A549 (cell line): ENCODE results near the gene HDDC3. TPM values are rescaled to one million over a fixed set of nuclear protein-coding genes. Genes with fewer than 3 reads are reported as not detected.

Source experiments
- ATAC-seq, 2 experiments: fragments of 200-7000 bp in 1 of 2; fragments of >200 bp in 1 of 2; cut with Nextera tagmentation in 1 of 2; cut with Tn5 transposase in 1 of 2; 3 replicates each; pipeline versions ENCODE4 v1.8.0 to v1.9.1; 2018 to 2020; ENCODE audit warnings: mild to moderate bottlenecking in 1 of 2, moderate library complexity in 1 of 2
- CTCF ChIA-PET: fragments of 300-600 bp; sonication (Branson Sonifier 250); formaldehyde crosslinking; extraction: SDS; loops from one replicate; lab custom pipeline; 2021; ENCODE audit warnings: antibody characterized with exemption, inconsistent platforms; lab: Yijun Ruan, JAX
- POLR2A ChIA-PET: fragments of 350-600 bp; formaldehyde crosslinking; extraction: SDS; loops from one replicate; lab custom pipeline; 2021; ENCODE audit warnings: antibody characterized with exemption, inconsistent platforms; lab: Yijun Ruan, JAX
- DNase-seq, 2 experiments: peaks; one replicate each; pipeline versions ENCODE4 v3.0.0 to v3.0.0-alpha.2; 2011 to 2016; ENCODE audit warnings: low read depth in 1 of 2, low spot score in 1 of 2
- FAIRE-seq: peaks from 2 replicates; lab custom pipeline; 2011; peaks lifted over from hg19 to GRCh38; lab: Jason Lieb, UNC
- H3K27ac ChIP-seq, 2 experiments: fragments of >200 bp; sonication (Bioruptor Twin); formaldehyde crosslinking; 3 replicates each; pipeline ENCODE4 v1.5.1; 2016 to 2017
- H3K4me1 ChIP-seq: fragments of >200 bp; sonication (Bioruptor Twin); formaldehyde crosslinking; 3 replicates; pipeline ENCODE4 v1.6.1; 2016
- H3K4me2 ChIP-seq: fragments of >200 bp; sonication (Bioruptor Twin); formaldehyde crosslinking; 3 replicates; pipeline ENCODE4 v1.6.1; 2016
- H3K4me3 ChIP-seq: fragments of >200 bp; sonication (Bioruptor Twin); formaldehyde crosslinking; 3 replicates; pipeline ENCODE4 v1.5.1; 2016
- H3K9me3 ChIP-seq: fragments of >200 bp; sonication (Bioruptor Twin); formaldehyde crosslinking; 3 replicates; pipeline ENCODE4 v1.6.1; 2016
- BHLHE40 ChIP-seq: IDR thresholded peaks from 2 replicates; pipeline ENCODE4 v1.6.1; 2012; ENCODE audit warnings: low read depth, low read length, inconsistent platforms
- CEBPB ChIP-seq, 2 experiments: fragments of >200 bp in 1 of 2; sonication (Bioruptor Twin) in 1 of 2; formaldehyde crosslinking in 1 of 2; IDR thresholded peaks; 2 replicates each; pipeline ENCODE4 v1.6.1; 2012 to 2016
- E2F6 ChIP-seq: IDR thresholded peaks from 2 replicates; pipeline ENCODE4 v1.6.1; 2012; ENCODE audit warnings: low read depth, borderline replicate concordance
- EHF ChIP-seq: fragments of 250-450 bp; sonication (Bioruptor Pico); IDR thresholded peaks from 2 replicates; pipeline ENCODE4 v1.5.0; 2020; ENCODE audit warnings: mild to moderate bottlenecking
- ESRRA ChIP-seq: fragments of 150-350 bp; IDR thresholded peaks from 2 replicates; pipeline ENCODE4 v1.6.1; 2014; ENCODE audit warnings: mild to moderate bottlenecking, low read length, borderline replicate concordance
- FOXS1 ChIP-seq: fragments of 250-450 bp; sonication (Bioruptor Pico); IDR thresholded peaks from 2 replicates; pipeline ENCODE4 v1.5.0; 2020; ENCODE audit warnings: mild to moderate bottlenecking, moderate library complexity
- GATA3 ChIP-seq: IDR thresholded peaks from 2 replicates; pipeline ENCODE4 v1.6.1; 2012; ENCODE audit warnings: borderline replicate concordance
- HDAC2 ChIP-seq: fragments of 200-600 bp; sonication (generic); IDR thresholded peaks from 2 replicates; pipeline ENCODE4 v1.6.1; 2016
- HEYL ChIP-seq: fragments of 250-450 bp; sonication (Bioruptor Pico); IDR thresholded peaks from 2 replicates; pipeline ENCODE4 v1.8.0; 2021; ENCODE audit warnings: mild to moderate bottlenecking, moderate library complexity
- HMGXB4 ChIP-seq: fragments of 250-450 bp; sonication (Bioruptor Pico); IDR thresholded peaks from 2 replicates; pipeline ENCODE4 v1.5.0; 2021; ENCODE audit warnings: mild to moderate bottlenecking, moderate library complexity, borderline replicate concordance
- JUN ChIP-seq, 2 experiments: fragments of >200 bp; sonication (Bioruptor Twin); formaldehyde crosslinking; IDR thresholded peaks; 2 replicates in 1 of 2; 3 replicates in 1 of 2; pipeline ENCODE4 v1.6.1; 2016 to 2017
- JUNB ChIP-seq: fragments of >200 bp; sonication (Bioruptor Twin); formaldehyde crosslinking; IDR thresholded peaks from 2 replicates; pipeline ENCODE4 v1.6.1; 2016
- MAFK ChIP-seq: fragments of 450-650 bp; IDR thresholded peaks from 2 replicates; pipeline ENCODE4 v1.6.1; 2014; ENCODE audit not compliant: partially characterized antibody
- NFE2L2 ChIP-seq: fragments of 150-350 bp; conservative IDR thresholded peaks from 2 replicates; pipeline ENCODE4 v1.6.1; 2014; ENCODE audit warnings: low read length
- NR3C1 ChIP-seq: fragments of >200 bp; sonication (Bioruptor Twin); formaldehyde crosslinking; IDR thresholded peaks from 3 replicates; pipeline ENCODE4 v1.6.1; 2017
- POLR2AphosphoS2 ChIP-seq: conservative IDR thresholded peaks from 2 replicates; pipeline ENCODE4 v1.6.1; 2012; ENCODE audit warnings: low read length, improper control_type of control experiment, inconsistent platforms
- RARB ChIP-seq: fragments of 250-450 bp; sonication (Bioruptor Pico); IDR thresholded peaks from 2 replicates; pipeline ENCODE4 v1.8.0; 2021; ENCODE audit warnings: mild to moderate bottlenecking, moderate library complexity
- TFCP2L1 ChIP-seq: fragments of 250-450 bp; sonication (Bioruptor Pico); IDR thresholded peaks from 2 replicates; pipeline ENCODE4 v1.5.0; 2021; ENCODE audit warnings: mild to moderate bottlenecking
- USF2 ChIP-seq: fragments of 450-650 bp; IDR thresholded peaks from 2 replicates; pipeline ENCODE4 v1.6.1; 2014; ENCODE audit warnings: antibody characterized with exemption
- ZC3H11A ChIP-seq: fragments of 450-650 bp; IDR thresholded peaks from 2 replicates; pipeline ENCODE4 v1.6.1; 2014; ENCODE audit warnings: antibody characterized with exemption, mild to moderate bottlenecking
- ZFP36 ChIP-seq: fragments of 450-650 bp; IDR thresholded peaks from 2 replicates; pipeline ENCODE4 v1.6.1; 2014; ENCODE audit warnings: borderline replicate concordance; ENCODE audit not compliant: partially characterized antibody
- ZSCAN20 ChIP-seq: fragments of 250-450 bp; sonication (Bioruptor Pico); IDR thresholded peaks from 2 replicates; pipeline ENCODE4 v1.8.0; 2022; ENCODE audit warnings: mild to moderate bottlenecking, moderate library complexity
- WGBS: methylation state at CpG from one replicate; pipeline ENCODE4 v1.1.6; 2017; ENCODE audit errors: missing lambda C conversion rate; 5-methylcytosine and 5-hydroxymethylcytosine counted together
- polyA plus RNA-seq, 4 experiments: library from polyadenylated mRNA; depleted of rRNA in 3 of 4; stranded (reverse); fragments of >200 nt; fragmentation: RNase III in 1 of 4; extraction: RNeasy Plus Mini Kit Qiagen cat#74134 plus additional on column Dnase treatment in 1 of 4; gene quantifications; 2 replicates in 3 of 4; 3 replicates in 1 of 4; pipeline ENCODE4 v1.2.3, GENCODE V29; 2011 to 2017
- TF ChIP-seq, protein P1 (sequence below): fragments of 150-350 bp; IDR thresholded peaks from 2 replicates; pipeline ENCODE4 v1.6.1; 2014; ENCODE audit warnings: low read depth, mild to moderate bottlenecking, low read length

Gene HDDC3
- polyA plus RNA-seq, 2 of the 4 experiments (the other 2 are of a cell fraction), result 26.1 to 31.9 TPM

GRCh38 chr15:90939756-90940155, 7.4 kb upstream of the HDDC3 start (continued):
- TF ChIP-seq FOXS1 (CRISPR knock-in tag) (no peak), ZC3H11A (no peak), CEBPB (IDR thresholded peaks at IDR 0.05) (no peak)

DNA sequence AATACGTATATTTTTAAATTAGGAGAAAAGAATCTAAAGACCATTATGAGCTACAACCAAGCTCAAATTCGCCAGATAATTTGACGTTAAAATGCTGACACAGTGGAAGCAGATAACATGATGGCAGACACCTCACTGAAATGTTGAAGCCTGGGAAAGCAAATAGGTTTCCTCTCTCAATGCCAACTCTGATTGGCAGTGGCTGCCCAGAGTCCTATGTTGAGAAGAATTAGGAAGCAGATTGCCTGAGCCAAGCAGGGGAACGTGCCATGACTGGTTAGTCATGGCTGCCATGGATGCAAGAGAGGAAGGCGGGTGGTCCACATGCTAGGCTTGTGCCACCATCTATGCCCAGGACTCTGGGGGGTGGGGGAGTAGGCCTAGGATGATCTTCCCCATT, 5.9 kb upstream of the HDDC3 start:
- FAIRE-seq (no peak), ATAC-seq (no peak), DNase-seq (no peak)
- POLR2A ChIA-PET, result no interaction called here
- H3K9me3 ChIP-seq, result no peaks in the 10 kb centered on the region
- H3K4me2 ChIP-seq, result no peak overlapping the region
- TF ChIP-seq ZFP36 (no peak), HMGXB4 (no peak), MAFK (peak; percentile 50), ESRRA (no peak)
- TF ChIP-seq, protein P1, sequence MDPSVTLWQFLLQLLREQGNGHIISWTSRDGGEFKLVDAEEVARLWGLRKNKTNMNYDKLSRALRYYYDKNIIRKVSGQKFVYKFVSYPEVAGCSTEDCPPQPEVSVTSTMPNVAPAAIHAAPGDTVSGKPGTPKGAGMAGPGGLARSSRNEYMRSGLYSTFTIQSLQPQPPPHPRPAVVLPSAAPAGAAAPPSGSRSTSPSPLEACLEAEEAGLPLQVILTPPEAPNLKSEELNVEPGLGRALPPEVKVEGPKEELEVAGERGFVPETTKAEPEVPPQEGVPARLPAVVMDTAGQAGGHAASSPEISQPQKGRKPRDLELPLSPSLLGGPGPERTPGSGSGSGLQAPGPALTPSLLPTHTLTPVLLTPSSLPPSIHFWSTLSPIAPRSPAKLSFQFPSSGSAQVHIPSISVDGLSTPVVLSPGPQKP, result no peak
- CTCF ChIA-PET, result interaction anchor here (1.6 to 16.4 kb wide), 2 partner anchors 14 to 35 kb away, joined by 4 to 536 read pairs; partner anchors contain the start of genes MAN2A2 and RCCD1
- WGBS, result 92% methylated on average over 5 of the region's 5 CpGs
- no peak overlapping the region for H3K27ac ChIP-seq
- H3K4me3 ChIP-seq, result no peak overlapping the region
- H3K4me1 ChIP-seq, result peaks cover 16% of the 10 kb centered on the region

DNA sequence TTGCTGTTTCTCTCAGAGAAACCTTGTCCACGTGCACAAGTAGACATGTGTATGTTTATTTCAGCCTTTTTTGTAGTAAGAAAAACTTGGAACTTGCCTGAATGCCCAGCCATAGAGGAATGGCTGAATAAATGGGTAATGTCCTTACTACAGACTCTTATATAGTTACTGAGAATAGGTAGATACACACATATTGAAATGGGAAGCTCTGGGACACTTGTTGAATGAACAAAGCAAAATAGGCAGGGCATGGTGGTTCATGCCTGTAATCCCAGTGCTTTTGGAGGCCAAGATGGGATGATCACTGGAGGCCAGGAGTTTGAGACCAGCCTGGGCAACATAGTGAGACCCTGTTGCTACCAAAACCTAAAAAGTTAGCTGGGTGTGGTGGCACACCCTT, 4.5 kb upstream of the HDDC3 start:
- TF ChIP-seq GATA3 (no peak), RARB (no peak), MAFK (no peak), E2F6 (no peak), POLR2AphosphoS2 (no peak), NR3C1 (no peak), BHLHE40 (no peak), FOXS1 (CRISPR knock-in tag) (no peak), JUNB (no peak)
- DNase-seq, result no peak
- no peak for ATAC-seq
- ChIA-PET POLR2A (no interaction called here), CTCF (interaction anchor here (0.5 to 16.4 kb wide), 6 partner anchors 14 to 469 kb away, joined by 3 to 536 read pairs (median 8); partner anchors contain the start of genes MAN2A2 and RCCD1)
- no peak for FAIRE-seq
- Histone ChIP-seq H3K4me3 (no peak overlapping the region), H3K27ac (no peak overlapping the region), H3K4me2 (peak overlapping the region; percentile 94), H3K4me1 (peaks cover 19% of the 10 kb centered on the region), H3K9me3 (no peaks in the 10 kb centered on the region)
- WGBS, result 78% methylated on average over 1 of the region's 1 CpG

DNA sequence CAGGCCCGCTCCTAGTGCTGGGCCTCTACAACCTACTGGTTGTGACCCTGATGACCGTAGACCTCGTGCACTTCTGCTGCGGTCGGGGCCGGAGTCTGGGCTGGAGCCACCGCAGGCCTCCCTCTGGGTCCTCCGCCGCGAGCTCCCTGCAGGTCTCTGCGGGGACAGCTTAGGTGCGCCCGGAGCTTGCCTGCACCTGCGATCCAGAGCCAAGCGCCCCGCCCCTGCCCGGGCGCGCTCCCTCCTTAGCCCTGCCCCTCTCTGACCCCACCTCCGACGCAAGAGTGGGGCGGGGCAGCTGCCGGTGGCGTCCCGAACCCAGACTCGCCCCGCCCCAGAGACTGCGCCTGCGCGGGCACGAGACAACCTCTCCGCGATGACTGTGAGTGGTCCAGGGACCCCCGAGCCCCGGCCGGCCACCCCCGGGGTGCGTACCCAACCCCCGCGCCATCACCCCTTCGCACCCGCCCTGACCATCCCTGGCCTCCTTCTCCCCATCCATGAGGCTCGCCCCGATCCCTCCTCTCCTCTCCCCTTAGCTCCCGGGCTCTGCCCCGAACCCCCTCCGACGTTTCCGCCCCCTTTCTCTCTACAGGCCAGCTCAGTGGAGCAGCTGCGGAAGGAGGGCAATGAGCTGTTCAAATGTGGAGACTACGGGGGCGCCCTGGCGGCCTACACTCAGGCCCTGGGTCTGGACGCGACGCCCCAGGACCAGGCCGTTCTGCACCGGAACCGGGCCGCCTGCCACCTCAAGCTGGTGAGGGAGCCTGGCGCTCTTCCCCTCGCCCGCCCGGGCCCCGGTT, 2.8 kb upstream of the HDDC3 start, which contains the start of gene UNC45A:
UNC45A (plus strand) TSS at position 337 of the 803 bp plus-strand sequence; CDS start at position 377, 40 bp downstream.
- DNase-seq (peak; percentile 88 to 95), ATAC-seq (peak; percentile 62 to 81), FAIRE-seq (no peak)
- Histone ChIP-seq H3K4me2 (peak within 1 kb of the TSS; percentile 94), H3K4me3 (peak within 1 kb of the TSS; percentile 73), H3K27ac (peak within 1 kb of the TSS; percentile 82 to 91), H3K9me3 (no peaks in the 10 kb centered on the region), H3K4me1 (peaks cover 30% of the 10 kb centered on the region)
- POLR2A ChIA-PET, result interaction anchor here (0.8 to 2.3 kb wide), 4 partner anchors 9 to 19 kb away, joined by 4 to 11 read pairs (median 4); partner anchors contain the start of gene RCCD1
- whole genome bisulfite sequencing, result under 1% methylated on average over 36 of the region's 65 CpGs
- CTCF ChIA-PET, result interaction anchor here (0.6 to 16.4 kb wide), 34 partner anchors 12 to 624 kb away, joined by 3 to 536 read pairs (median 9); partner anchors contain the start of genes FES, FURIN, MAN2A2 and RCCD1
- TF ChIP-seq EHF (CRISPR knock-in tag) (no peak), USF2 (0 out of 2 replicates have a peak, but pooled peaks have one; percentile 3), POLR2AphosphoS2 (no peak), HEYL (no peak), NFE2L2 (no peak), ZSCAN20 (no peak), HMGXB4 (no peak), HDAC2 (no peak), CEBPB (IDR thresholded peaks at IDR 0.05) (no peak), E2F6 (0 out of 2 replicates have a peak, but pooled peaks have one; percentile 16), JUN (IDR thresholded peaks at IDR 0.05) (peak; percentile 39 to 53; a peak in 2 of 5 replicates), TFCP2L1 (CRISPR knock-in tag) (no peak)
